ENCODE measurements around the gene CTSA.

CTSA gene

DNA sequence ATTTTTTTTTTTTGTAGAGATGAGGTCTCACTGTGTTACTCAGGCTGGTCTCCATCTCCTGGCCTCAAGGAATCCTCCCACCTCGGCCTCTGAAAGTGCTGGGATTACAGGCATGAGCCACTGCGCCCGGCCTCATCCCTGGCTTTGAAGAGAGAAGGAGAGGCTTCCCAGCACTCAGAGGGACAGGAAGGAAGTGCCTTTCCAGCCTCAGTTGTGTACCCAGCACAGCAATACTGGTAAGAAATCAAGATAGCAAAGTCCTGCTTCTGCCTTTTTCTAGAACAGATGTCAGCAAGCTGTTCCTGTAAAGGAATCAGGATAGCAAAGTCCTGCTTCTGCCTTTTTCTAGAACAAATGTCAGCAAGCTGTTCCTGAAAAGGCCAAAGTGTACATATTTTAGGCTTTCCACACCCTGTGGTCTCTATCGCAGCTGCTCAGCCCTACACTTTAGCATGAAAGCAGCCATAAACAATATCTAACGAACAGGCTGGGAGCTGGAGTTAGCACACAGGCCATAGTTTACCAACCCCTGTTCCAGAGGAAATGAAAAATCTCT is 27.1 kb downstream of the CTSA start:
- DNase-seq (ENCODE audit: low read depth in 2 of 2) = peak; percentile 54 to 71
- TF ChIP-seq, protein P1, sequence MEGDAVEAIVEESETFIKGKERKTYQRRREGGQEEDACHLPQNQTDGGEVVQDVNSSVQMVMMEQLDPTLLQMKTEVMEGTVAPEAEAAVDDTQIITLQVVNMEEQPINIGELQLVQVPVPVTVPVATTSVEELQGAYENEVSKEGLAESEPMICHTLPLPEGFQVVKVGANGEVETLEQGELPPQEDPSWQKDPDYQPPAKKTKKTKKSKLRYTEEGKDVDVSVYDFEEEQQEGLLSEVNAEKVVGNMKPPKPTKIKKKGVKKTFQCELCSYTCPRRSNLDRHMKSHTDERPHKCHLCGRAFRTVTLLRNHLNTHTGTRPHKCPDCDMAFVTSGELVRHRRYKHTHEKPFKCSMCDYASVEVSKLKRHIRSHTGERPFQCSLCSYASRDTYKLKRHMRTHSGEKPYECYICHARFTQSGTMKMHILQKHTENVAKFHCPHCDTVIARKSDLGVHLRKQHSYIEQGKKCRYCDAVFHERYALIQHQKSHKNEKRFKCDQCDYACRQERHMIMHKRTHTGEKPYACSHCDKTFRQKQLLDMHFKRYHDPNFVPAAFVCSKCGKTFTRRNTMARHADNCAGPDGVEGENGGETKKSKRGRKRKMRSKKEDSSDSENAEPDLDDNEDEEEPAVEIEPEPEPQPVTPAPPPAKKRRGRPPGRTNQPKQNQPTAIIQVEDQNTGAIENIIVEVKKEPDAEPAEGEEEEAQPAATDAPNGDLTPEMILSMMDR (IDR thresholded peaks at IDR 0.05; ENCODE audit: low read depth, low read length) = no peak

DNA sequence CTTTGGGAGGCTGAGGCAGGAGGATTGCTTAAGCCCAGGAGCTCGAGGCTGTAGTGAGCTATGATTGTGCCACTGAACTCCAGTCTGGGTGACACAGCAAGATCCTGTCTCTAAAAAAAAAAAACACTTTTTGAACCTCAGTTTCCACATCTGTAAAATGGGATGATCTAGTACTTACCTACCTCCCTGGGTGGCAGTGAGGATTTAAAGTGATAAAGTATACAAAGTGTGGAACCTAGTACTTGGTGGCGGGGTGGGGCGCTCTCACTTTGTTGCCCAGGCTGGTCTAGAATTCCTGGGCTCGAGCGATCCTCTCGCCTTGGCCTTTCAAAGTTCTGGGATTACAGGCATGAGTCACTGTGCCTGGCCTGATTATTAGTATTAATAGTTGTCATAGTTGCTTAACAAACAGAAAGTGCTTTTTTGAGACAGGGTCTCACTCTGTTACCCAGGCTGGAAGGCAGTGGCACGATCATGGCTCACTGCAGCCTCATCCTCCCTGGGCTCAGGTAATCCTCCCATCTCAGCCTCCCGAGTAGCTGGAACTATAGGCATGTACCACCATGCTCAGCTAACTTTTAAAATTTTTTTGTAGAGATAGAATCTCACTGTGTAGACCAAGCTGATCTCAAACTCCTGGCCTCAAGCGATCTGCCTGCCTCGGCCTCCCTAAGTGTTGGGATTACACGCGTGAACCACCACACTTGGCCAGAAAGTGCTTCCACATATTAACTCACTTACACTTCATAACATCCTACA is 27.8 kb downstream of the CTSA start:
- TF ChIP-seq, protein P1 (IDR thresholded peaks at IDR 0.05; ENCODE audit: low read depth, low read length) = no peak
- DNase-seq (ENCODE audit: low read depth in 2 of 2) = peak; percentile 27 to 48
- no peak overlapping the region for H3K4me3 ChIP-seq (replicated peaks in 1 of 2; ENCODE audit: low read depth in 2 of 2, low read length in 2 of 2)

More for the DNA sequence above, 27.1 kb downstream of the CTSA start:
- H3K4me3 ChIP-seq (replicated peaks in 1 of 2; ENCODE audit: low read depth in 2 of 2, low read length in 2 of 2) = no peak overlapping the region

DNA sequence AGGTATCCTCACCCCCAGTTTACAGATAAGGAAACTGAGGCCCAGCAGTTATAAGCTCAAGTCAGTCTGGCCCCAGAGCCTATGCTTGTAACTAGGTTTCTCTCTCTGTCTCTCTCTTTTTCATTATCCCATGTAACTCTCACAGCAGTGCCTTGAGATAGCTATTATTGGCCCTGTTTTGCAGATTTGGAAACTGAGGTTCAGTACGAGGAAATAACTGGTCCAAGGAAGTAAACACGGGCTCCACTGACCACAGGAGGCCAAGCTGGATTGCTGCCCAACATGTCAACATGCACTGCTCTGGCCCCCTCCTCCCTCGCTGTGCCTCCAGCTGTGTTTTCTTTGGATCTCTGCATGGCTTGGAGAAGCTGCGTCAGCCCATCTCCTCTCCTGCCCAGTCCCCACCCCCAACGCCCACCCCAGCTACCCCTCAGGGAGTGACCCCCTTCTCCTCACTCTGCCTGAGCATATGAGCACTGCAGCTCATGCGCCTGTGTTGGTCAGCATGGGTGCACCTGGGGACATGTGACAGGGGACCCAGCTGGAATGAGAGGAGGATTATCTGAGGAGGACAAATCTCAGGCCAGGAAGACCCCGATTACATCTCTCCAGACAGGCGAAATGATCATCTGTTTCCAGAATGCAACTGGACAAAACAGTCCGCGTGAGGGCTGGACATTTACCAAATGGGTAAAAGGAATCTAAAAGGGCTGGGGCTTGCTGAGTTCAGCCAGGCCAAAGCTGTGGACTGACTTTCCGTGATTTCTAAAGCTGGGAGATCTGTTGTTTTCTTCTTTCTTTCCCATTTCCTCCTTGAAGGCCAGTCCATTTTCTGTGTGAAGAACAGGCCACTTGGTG is 28.6 kb downstream of the CTSA start:
- DNase-seq (ENCODE audit: low read depth in 2 of 2) = peak; percentile 87 to 96
- no peak overlapping the region for H3K4me3 ChIP-seq (replicated peaks in 1 of 2; ENCODE audit: low read depth in 2 of 2, low read length in 2 of 2)
- TF ChIP-seq, protein P1 (IDR thresholded peaks at IDR 0.05; ENCODE audit: low read depth, low read length) = no peak

DNA sequence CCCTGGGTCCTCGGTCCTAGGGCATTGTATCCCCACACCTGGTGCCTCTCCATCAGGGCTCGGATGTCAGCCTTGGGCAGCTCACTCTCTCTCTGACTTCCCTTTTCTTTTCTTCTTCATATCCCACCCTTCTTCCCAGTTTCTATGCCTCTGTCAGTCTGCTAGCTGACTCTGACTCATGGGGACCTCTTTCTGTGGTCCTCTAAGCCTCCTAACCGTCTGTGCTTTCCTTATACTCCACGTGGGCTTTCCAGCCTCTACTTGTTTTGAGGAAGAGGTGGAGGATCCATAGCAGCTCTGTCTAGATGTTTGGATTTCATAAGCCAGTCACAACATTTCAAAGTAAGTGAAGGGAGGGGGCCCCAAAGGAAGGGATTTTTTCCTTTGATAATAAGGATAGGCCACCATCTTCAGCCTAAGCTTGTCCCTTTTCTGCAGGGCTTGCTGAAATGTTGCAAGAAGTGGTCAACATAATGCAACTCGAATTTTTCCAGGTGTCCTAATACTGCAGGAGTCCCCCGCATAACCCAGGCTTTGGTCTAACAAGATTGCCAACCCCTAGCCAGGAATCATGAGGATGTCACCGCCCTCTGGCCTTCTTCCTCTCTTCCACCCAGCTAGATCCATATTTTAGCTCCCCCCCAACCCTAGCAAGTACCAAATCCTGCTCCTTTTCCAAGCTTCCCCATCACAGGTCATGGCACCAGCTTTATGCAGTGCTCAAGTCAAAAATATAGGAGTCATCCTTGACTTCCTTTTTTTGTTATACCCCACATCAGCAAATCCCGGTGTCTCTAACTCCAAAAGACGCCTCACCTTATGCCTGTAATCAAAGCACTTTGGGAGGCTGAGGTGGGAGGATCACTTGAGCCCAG is 29.6 kb downstream of the CTSA start:
- no peak overlapping the region for H3K4me3 ChIP-seq (replicated peaks in 1 of 2; ENCODE audit: low read depth in 2 of 2, low read length in 2 of 2)
- TF ChIP-seq, protein P1 (IDR thresholded peaks at IDR 0.05; ENCODE audit: low read depth, low read length) = no peak
- DNase-seq (ENCODE audit: low read depth in 2 of 2) = no peak

DNA sequence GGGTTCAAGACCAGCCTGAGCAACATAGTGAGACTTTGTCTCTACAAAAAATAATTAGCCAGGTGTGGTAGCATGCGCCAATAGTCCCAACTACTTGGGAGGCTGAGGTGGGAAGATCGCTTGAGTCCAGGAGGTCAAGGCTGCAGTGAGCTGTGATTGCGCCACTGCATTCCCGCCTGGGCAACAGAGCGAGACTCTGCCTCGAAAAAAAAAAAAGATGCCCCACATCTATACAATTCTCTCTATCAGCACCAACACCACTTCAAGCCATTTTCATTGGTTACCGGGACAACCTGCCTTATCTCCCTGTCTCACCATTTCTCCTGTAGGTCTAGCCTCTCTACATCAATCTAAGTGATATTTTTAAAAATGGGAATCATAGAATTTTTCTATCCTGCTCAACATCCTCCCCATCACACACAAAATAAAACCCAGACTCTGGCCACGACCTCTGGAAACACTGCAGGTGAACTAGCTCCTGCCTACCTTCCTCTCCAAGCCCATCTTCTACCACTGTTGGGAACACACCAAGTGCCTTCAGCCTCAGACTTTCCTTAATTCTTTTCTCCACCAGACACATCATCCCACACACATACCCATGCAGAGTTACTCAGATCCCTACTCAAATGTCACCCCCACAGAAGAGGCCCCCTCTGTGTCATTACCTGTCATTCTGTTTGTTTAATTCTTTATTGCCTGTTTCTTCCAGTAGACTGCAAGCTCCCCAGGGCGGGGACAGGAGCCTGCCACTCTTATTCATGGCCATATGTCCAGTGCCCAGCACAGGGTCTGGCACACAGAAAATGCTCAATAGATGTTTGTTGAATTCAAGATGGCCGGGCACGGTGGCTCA is 30.4 kb downstream of the CTSA start:
- DNase-seq (ENCODE audit: low read depth in 2 of 2) = no peak
- no peak overlapping the region for H3K4me3 ChIP-seq (replicated peaks in 1 of 2; ENCODE audit: low read depth in 2 of 2, low read length in 2 of 2)
- TF ChIP-seq, protein P1 (IDR thresholded peaks at IDR 0.05; ENCODE audit: low read depth, low read length) = no peak
